Measurements from ENCODE around the gene ZNF792. TPM values are rescaled to one million over a fixed set of nuclear protein-coding genes. Genes with fewer than 3 reads are reported as not detected.
"Not testable (repeated sequence)": the region's sequence is repeated elsewhere in the genome, so short reads cannot be mapped to it uniquely, and the experiment has no call there.

The ZNF792 gene
- total RNA-seq, 1 experiment from 2014 or later: 11.8 TPM

GRCh38 chr19:34926361-34926684 is 37.7 kb downstream of the ZNF792 start:
- no peak for DNase-seq (ENCODE audit: low spot score)

DNA sequence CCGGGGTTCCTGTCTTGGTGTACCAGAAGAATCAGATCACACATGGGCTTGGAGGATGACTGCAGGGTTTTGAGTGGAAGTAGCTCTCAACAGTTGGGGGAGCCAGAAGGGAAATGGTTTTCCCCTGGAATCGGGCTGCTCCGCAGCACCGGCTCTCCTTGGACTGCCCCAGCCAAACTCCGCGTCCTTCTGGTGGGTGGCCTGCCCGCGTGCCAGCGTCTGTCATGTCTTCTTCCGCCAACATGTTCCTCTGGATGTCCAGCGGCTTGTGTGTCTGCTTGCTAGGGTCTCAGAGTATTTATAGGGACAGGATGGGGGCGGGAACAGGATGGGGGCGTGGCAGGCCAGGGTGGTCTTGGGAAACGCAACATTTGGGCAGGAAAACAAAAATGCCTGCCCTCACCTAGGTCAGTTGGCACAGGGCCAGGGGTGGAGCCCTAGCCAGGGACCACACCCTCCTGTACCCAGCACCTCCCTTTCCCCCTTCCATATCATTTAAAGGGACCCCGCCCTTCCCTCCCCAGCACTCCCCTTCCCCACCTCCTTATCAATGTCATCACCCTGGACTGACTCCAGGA is 38.7 kb downstream of the ZNF792 start:
- no peak for DNase-seq (ENCODE audit: low spot score)

DNA sequence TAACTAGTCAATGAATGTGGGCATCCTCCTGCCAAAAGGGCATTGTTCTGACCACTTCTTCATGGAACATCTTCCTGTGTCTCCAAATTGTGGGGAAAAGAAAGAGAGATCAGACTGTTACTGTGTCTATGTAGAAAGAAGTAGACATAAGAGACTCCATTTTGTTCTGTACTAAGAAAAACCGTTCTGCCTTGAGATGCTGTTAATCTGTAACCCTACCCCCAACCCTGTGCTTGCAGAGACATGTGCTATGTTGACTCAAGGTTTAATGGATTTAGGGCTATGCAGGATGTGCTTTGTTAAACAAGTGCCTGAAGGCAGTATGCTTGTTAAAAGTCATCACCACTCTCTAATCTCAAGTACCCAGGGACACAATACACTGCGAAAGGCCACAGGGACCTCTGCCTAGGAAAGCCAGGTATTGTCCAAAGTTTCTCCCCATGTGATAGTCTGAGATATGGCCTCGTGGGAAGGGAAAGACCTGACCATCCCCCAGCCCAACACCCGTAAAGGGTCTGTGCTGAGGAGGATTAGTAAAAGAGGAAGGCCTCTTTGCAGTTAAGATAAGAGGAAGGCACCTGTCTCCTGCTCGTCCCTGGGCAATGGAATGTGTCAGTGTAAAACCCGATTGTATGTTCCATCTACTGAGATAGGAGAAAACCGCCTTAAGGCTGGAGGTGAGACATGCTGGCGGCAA is 43.8 kb downstream of the ZNF792 start:
- DNase-seq (ENCODE audit: low spot score): not testable (repeated sequence)

- no peak for DNase-seq (ENCODE audit: low spot score)
These were observed 45.8 kb downstream of the ZNF792 start for GRCh38 chr19:34918190-34918589.

GRCh38 chr19:34917144-34917543 is 46.9 kb downstream of the ZNF792 start:
- not testable (repeated sequence) for DNase-seq (ENCODE audit: low spot score)

- DNase-seq (ENCODE audit: low spot score): no peak
These were observed 53.3 kb downstream of the ZNF792 start for GRCh38 chr19:34910770-34911169.

Other genes starting within 250 kb of the ZNF792 start
- 7.3 and 12.1 TPM in 2 replicates for gene ZNF181, start 230.0 kb downstream of the ZNF792 start, total RNA-seq (2014; rRNA removed; shearing (Covaris generic))
- 6.7 TPM in 2 replicates for gene ZNF599, start 191.0 kb downstream of the ZNF792 start, total RNA-seq (2014; rRNA removed; shearing (Covaris generic))
- gene ZNF30, start 37.3 kb downstream of the ZNF792 start, total RNA-seq (2014; rRNA removed; shearing (Covaris generic)): 2.0 and 2.7 TPM in 2 replicates
- gene GRAMD1A, start 36.1 kb upstream of the ZNF792 start, total RNA-seq (2014; rRNA removed; shearing (Covaris generic)): 13.2 and 24.8 TPM in 2 replicates
- gene SCN1B, start 66.2 kb upstream of the ZNF792 start, total RNA-seq (2014; rRNA removed; shearing (Covaris generic)): 0.25 and 0.73 TPM in 2 replicates
- 0.42 and 3.0 TPM in 2 replicates for gene HPN, start 77.5 kb upstream of the ZNF792 start, total RNA-seq (2014; rRNA removed; shearing (Covaris generic))
- 15.8 and 38.9 TPM in 2 replicates for gene FXYD3, start 151.6 kb upstream of the ZNF792 start, total RNA-seq (2014; rRNA removed; shearing (Covaris generic))
- gene LGI4, start 170.8 kb upstream of the ZNF792 start, total RNA-seq (2014; rRNA removed; shearing (Covaris generic)): not detected in 2 replicates
- gene FXYD1, start 174.6 kb upstream of the ZNF792 start, total RNA-seq (2014; rRNA removed; shearing (Covaris generic)): not detected in 2 replicates
- gene FXYD7, start 179.0 kb upstream of the ZNF792 start, total RNA-seq (2014; rRNA removed; shearing (Covaris generic)): not detected in 2 replicates
- gene FXYD5, start 190.5 kb upstream of the ZNF792 start, total RNA-seq (2014; rRNA removed; shearing (Covaris generic)): 46.4 and 48.2 TPM in 2 replicates

Data from HT-29 (cell line).